Aorta (tissue), 5 donors: Measurements from ENCODE around the gene GGT5. TPM values are rescaled to one million over a fixed set of nuclear protein-coding genes. Genes with fewer than 3 reads are reported as not detected.
"Not testable (repeated sequence)": the region's sequence is repeated elsewhere in the genome, so short reads cannot be mapped to it uniquely, and the experiment has no call there.

Source experiments
- ATAC-seq: fragments of 200-7000 bp; cut with Tn5 transposase; one replicate; pipeline ENCODE4 v1.9.1; 2022; ENCODE audit warnings: moderate library complexity; ENCODE audit not compliant: low FRiP score
- DNase-seq, 2 donors: peaks; one replicate each; pipeline ENCODE4 v3.0.0-alpha.2; 2020
- H3K27ac ChIP-seq, 2 donors: one replicate each; pipeline ENCODE4 v1.5.1; 2013; ENCODE audit warnings: low read length in 2 of 2, mild to moderate bottlenecking in 2 of 2, moderate library complexity in 2 of 2, control low read depth in 1 of 2, inconsistent platforms in 1 of 2, low read depth in 1 of 2
- H3K27me3 ChIP-seq, 2 donors: one replicate each; pipeline ENCODE4 v1.6.1; 2013; ENCODE audit warnings: control low read depth in 1 of 2, low read length in 1 of 2, mild to moderate bottlenecking in 1 of 2, moderate library complexity in 1 of 2; ENCODE audit not compliant: insufficient read depth in 2 of 2, control insufficient read depth in 1 of 2
- H3K36me3 ChIP-seq, 2 donors: one replicate each; pipeline ENCODE4 v1.6.1; 2013; ENCODE audit warnings: control low read depth in 1 of 2, low read length in 1 of 2, mild to moderate bottlenecking in 1 of 2; ENCODE audit not compliant: insufficient read depth in 2 of 2, control insufficient read depth in 1 of 2
- H3K4me1 ChIP-seq, 2 donors: one replicate each; pipeline ENCODE4 v1.6.1; 2013; ENCODE audit warnings: low read length in 2 of 2, control low read depth in 1 of 2, mild to moderate bottlenecking in 1 of 2, moderate library complexity in 1 of 2; ENCODE audit not compliant: insufficient read depth in 2 of 2, control insufficient read depth in 1 of 2
- H3K4me3 ChIP-seq, 2 donors: one replicate each; pipeline ENCODE4 v1.5.1; 2013; ENCODE audit warnings: low read length in 2 of 2, control low read depth in 1 of 2, mild to moderate bottlenecking in 1 of 2
- H3K9me3 ChIP-seq: one replicate; pipeline ENCODE4 v1.6.1; 2013; ENCODE audit warnings: mild to moderate bottlenecking, low read length; ENCODE audit not compliant: control insufficient read depth
- WGBS, 2 donors: extraction: QIAGEN DNeasy Blood & Tissue Kit; methylation state at CpG; one replicate each; pipeline ENCODE4 v1.1.7; 2013; 5-methylcytosine and 5-hydroxymethylcytosine counted together
- intact Hi-C, 2 donors: fragments of 100-400 bp; cut with DNase I; formaldehyde crosslinking; loops; one replicate each; pipeline versions ENCODE4 v1.14.2 to v1.15.0; 2022
- polyA plus RNA-seq, 2 donors: library from polyadenylated mRNA; stranded (reverse); fragments of 200-250 nt; gene quantifications; one replicate each; pipeline ENCODE4 v1.2.3, GENCODE V29; 2013
- total RNA-seq, 2 donors: library from RNA; stranded (reverse); fragmentation: NEBNext Ultra II Directional; extraction: Animal tissue kit (Norgen Biotek cat#: 25700); gene quantifications; one replicate each; pipeline ENCODE4 v1.2.1, GENCODE V29; 2021
- donor health status: healthy with polysubstance abuse.
- donor health status: Bipolar disorder and iron deficiency.
- donor health status: DM: no; HTN: no; CAD: no.
- donor health status: DM: no; HTN: no; CAD: no.
- donor health status: DM: yes; HTN: yes; CAD: no.

Gene GGT5
- total and polyA plus RNA-seq, 4 donors, result 50.8 to 434 (median 57.0) TPM

DNA sequence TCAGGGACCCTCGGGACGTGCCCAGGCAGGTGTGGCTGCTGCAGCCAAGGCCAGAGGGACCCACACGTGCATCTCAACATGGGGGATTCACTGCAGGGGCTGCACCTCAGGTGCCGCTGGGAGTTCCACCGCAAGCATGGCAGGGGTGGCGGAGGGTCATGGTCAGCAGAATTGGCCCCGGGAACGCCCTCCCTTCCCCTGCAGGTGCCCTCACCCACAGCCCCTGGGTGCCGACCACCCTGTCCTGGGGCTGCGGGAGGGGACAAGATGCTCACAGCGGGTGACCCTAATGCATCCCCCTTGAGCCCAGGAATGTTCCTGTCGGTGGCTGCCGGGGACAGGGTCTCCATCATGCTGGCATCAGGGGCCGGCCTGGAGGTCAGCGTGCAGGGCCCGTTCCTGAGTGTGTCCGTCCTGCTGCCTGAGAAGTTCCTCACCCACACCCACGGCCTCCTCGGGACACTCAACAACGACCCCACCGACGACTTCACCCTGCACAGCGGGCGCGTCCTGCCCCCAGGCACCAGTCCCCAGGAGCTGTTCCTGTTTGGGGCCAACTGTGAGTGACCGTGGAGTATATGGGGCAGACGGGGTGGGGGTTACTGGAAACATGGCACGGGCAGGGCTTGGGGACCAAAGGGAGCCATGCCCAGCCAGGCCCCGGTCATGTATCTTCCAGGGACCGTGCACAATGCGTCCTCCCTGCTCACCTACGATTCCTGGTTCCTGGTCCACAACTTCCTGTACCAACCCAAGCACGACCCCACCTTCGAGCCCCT is 57.8 kb downstream of the GGT5 start:
- H3K27ac ChIP-seq, result no peak overlapping the region
- no peaks in the 10 kb centered on the region for H3K4me1 ChIP-seq
- no peak for ATAC-seq
- no peaks in the 10 kb centered on the region for H3K36me3 ChIP-seq
- WGBS, 2 donors, result 89 to 90% methylated on average over 33 to 34 of the region's 34 CpGs
- H3K4me3 ChIP-seq, result no peak overlapping the region
- peak in 1 of 2 donors; percentile 46 for DNase-seq
- intact Hi-C loops, result no loop called here
- no peaks in the 10 kb centered on the region for H3K27me3 ChIP-seq
- H3K9me3 ChIP-seq, result no peaks in the 10 kb centered on the region

DNA sequence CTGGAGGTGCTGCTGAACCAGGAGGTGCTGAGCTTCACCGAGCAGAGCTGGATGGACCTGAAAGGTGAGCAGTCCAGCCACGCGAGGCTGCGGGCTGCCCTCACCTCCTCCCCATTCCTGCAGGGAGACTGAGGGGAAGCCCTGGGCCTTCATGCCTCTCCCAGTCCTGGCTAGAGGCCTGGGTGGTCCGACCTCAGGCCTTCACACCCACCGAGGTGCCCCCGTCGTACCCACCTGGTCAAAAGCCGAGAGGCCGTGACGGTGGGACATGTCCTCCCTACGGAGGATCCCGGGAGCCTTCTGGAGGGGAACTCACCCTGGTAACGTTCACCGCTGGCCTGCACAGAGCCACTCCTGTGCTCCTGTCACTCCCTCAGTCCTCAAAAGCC is 58.5 kb downstream of the GGT5 start:
- DNase-seq, result peak in 1 of 2 donors; percentile 41
- Histone ChIP-seq H3K9me3 (no peaks in the 10 kb centered on the region), H3K4me1 (no peaks in the 10 kb centered on the region), H3K36me3 (no peaks in the 10 kb centered on the region), H3K27me3 (no peaks in the 10 kb centered on the region), H3K27ac (no peak overlapping the region), H3K4me3 (no peak overlapping the region)
- ATAC-seq, result no peak
- intact Hi-C loops, result no loop called here
- WGBS, 2 donors, result 93 to 94% methylated on average over 15 of the region's 15 CpGs

DNA sequence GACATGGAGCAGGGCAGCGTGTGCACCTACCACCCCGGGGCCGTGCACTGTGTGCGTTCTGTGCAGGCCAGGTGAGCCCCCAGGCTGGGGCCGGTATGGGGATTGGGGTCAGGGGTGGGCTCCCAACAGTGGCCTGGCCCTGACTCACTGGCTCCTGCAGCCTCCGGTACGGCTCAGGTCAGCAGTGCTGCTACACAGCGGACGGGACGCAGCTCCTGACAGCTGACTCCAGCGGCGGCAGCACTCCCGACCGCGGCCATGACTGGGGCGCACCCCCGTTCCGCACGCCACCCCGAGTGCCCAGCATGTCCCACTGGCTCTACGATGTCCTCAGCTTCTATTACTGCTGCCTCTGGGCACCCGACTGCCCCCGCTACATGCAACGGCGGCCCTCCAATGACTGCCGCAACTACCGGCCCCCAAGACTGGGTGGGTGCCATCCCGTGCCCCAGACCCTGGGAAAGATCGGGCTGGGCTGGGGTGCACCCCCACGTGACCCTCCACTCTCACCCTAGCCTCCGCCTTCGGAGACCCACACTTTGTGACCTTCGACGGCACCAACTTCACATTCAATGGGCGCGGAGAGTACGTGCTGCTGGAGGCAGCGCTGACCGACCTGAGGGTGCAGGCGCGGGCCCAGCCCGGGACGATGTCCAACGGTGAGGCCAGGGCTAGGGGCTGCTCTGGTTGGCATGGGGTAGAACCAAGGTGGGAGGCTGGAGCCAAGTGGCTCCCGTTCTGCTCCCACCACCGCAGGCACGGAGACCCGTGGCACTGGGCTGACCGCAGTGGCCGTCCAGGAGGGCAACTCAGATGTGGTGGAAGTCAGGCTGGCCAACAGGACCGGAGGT is 59.2 kb downstream of the GGT5 start:
- 95 to 96% methylated on average over 50 to 51 of the region's 51 CpGs for WGBS, 2 donors
- intact Hi-C loops, result no loop called here
- Histone ChIP-seq H3K36me3 (no peaks in the 10 kb centered on the region), H3K27ac (no peak overlapping the region), H3K27me3 (no peaks in the 10 kb centered on the region), H3K4me3 (no peak overlapping the region), H3K9me3 (no peaks in the 10 kb centered on the region), H3K4me1 (no peaks in the 10 kb centered on the region)
- ATAC-seq (no peak), DNase-seq (peak; percentile 41 to 68)

DNA sequence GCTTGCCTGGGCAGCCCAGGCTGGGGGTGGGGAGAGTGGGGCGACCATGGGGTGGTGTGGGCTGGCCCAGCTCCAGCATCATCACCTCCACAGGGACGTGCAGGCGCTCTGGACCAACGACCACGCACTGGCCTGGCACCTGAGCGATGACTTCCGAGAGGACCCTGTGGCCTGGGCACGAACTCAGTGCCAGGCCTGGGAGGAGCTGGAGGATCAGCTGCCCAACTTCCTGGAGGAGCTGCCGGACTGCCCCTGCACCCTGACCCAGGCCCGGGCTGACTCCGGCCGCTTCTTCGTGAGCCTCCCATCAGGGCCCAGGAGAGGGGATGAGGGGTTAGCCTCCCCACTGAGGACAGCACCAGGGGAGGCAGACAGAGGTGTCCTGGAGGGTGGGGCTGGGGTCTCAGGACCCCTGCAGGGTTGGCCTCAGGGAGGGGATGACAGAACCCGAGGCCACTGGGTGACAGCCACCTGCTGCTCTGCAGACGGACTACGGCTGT is 59.8 kb downstream of the GGT5 start:
- WGBS, 2 donors, result 91 to 93% methylated on average over 16 of the region's 16 CpGs
- Histone ChIP-seq H3K27me3 (no peaks in the 10 kb centered on the region), H3K27ac (no peak overlapping the region), H3K4me1 (no peaks in the 10 kb centered on the region), H3K9me3 (no peaks in the 10 kb centered on the region), H3K36me3 (no peaks in the 10 kb centered on the region), H3K4me3 (no peak overlapping the region)
- ATAC-seq (no peak), DNase-seq (peak; percentile 44 to 71)
- intact Hi-C loops, result no loop called here

DNA sequence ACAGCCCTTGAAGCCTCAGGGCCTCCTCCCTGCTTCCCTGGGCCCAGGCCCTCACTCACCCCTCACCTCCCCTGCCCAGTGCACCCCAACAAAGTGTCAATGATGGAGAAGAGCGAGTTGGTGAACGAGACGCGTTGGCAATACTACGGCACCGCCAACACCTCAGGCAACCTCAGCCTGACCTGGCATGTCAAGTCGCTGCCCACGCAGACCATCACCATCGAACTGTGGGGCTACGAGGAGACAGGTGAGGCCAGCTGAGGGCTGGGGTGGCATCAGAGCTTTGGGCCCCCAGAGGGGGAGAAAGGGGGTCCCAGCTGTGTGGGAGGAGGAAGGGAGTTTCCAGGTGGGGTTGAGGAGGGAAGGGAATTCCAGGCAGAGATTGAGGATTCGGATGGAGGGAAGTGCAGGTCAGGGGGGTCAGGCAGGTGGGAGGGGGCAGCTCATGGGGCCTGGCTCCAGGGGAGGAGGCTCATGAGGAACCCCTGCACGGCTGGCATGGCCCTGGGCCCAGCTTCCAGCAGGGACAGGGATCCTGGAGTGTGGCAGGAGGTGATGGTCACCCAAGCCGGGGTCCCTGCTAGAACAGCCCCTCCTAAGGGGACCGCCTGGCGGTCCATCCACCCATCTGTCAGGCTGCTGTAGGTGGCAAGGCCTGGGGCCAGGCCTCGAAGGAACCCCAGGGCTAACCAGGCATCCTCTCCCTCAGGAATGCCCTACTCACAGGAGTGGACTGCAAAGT is 60.7 kb downstream of the GGT5 start:
- intact Hi-C loops, result no loop called here

DNA sequence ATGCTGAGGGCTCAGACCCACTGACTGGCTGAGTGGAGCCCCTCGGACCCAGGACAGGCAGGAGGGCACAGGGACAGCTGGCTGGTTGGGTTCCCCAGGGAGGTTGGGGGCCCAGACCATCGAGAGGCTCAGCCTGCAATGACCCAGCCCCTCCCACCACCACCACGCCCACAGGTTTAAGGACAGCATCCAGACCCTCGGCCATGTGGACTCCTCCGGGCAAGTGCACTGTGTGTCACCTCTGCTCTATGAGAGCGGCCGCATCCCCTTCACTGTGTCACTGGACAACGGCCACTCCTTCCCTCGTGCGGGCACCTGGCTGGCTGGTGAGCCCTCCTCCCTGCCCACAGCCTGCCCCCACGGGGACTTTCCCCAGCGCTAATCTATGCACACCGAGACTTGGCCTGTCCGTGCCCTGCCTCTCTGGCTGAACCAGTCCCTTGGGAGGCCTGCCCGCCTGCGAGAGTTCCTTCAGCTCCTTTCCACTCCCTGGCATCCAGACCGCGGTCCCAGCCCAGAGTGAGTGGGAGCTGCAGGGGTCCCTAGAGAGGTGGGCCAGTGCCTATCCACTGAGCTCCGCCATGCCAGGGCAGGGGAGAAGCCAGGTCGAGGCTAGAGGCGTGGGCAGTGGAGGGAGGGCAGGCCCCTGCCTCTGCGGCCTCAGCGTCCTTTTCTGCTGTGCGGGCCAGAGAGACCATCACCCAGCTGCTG is 61.4 kb downstream of the GGT5 start:
- Histone ChIP-seq H3K4me3 (no peak overlapping the region), H3K9me3 (no peaks in the 10 kb centered on the region), H3K27ac (no peak overlapping the region), H3K4me1 (no peaks in the 10 kb centered on the region), H3K27me3 (no peaks in the 10 kb centered on the region), H3K36me3 (no peaks in the 10 kb centered on the region)
- 23 to 28% methylated on average over 22 to 24 of the region's 24 CpGs for WGBS, 2 donors
- DNase-seq, result peak; percentile 73 to 83
- no peak for ATAC-seq
- intact Hi-C loops, result no loop called here

More for the DNA sequence above, 60.7 kb downstream of the GGT5 start:
- Histone ChIP-seq H3K4me1 (no peaks in the 10 kb centered on the region), H3K27me3 (no peaks in the 10 kb centered on the region), H3K4me3 (no peak overlapping the region), H3K36me3 (no peaks in the 10 kb centered on the region), H3K27ac (no peak overlapping the region), H3K9me3 (no peaks in the 10 kb centered on the region)
- ATAC-seq (no peak), DNase-seq (peak; percentile 43 to 58)
- 90 to 91% methylated on average over 16 of the region's 16 CpGs for WGBS, 2 donors

DNA sequence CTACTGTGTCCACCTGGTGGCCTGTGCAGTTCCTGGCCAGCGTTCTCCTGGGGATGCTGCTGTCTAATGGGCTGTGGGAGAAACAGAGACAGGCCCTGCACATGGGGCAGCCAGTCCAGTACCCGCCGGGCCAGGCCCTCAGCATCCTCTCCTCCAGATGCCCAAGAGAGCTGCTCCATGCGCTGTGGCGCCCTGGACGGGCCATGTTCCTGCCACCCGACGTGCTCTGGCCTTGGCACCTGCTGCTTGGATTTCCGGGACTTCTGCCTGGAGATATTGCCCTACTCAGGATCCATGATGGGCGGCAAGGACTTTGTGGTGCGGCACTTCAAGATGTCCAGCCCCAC is 62.0 kb downstream of the GGT5 start:
- 73 to 79% methylated on average over 10 to 11 of the region's 11 CpGs for WGBS, 2 donors
- H3K4me3 ChIP-seq, intact Hi-C loops: not testable (repeated sequence)

More for the DNA sequence above, 62.0 kb downstream of the GGT5 start:
- H3K36me3 ChIP-seq, ATAC-seq, H3K4me1 ChIP-seq, H3K9me3 ChIP-seq, H3K27me3 ChIP-seq, H3K27ac ChIP-seq: not testable (repeated sequence)
- peak in 1 of 2 donors; percentile 75 for DNase-seq
